HEK293 (cell line): Measurements from ENCODE around the gene EBI3.
A peak's percentile ranks its signal among the peaks of the same experiment; 100 is the strongest.

Source experiments
- CTCF ChIA-PET: fragments of 350-600 bp; formaldehyde crosslinking; extraction: SDS; loops from one replicate; lab custom pipeline; 2021; ENCODE audit warnings: antibody characterized with exemption; lab: Yijun Ruan, JAX
- POLR2A ChIA-PET: fragments of 300-600 bp; formaldehyde crosslinking; extraction: SDS; loops from one replicate; lab custom pipeline; 2020; ENCODE audit warnings: antibody characterized with exemption, inconsistent platforms; lab: Yijun Ruan, JAX
- H3K27ac ChIP-seq: fragments of 200-500 bp; sonication (Bioruptor generic); 2 replicates; pipeline ENCODE4 v1.5.1; 2014; ENCODE audit warnings: low read depth, low read length, control low read depth, inconsistent platforms; ENCODE audit errors: extremely low read depth
- H3K36me3 ChIP-seq, 2 experiments: fragments of 200-500 bp in 1 of 2; sonication (Bioruptor generic) in 1 of 2; 1 replicate in 1 of 2; 2 replicates in 1 of 2; pipeline ENCODE4 v1.5.1; 2014 to 2017; ENCODE audit warnings: inconsistent platforms in 2 of 2, low read length in 2 of 2; ENCODE audit not compliant: control insufficient read depth in 2 of 2, insufficient read depth in 1 of 2
- H3K4me1 ChIP-seq: fragments of 200-500 bp; sonication (Bioruptor generic); 2 replicates; pipeline ENCODE4 v1.5.1; 2014; ENCODE audit warnings: mild to moderate bottlenecking, low read length, inconsistent platforms; ENCODE audit not compliant: control insufficient read depth, insufficient read depth
- H3K4me3 ChIP-seq: 2 replicates; pipeline ENCODE4 v1.5.1; 2011; ENCODE audit warnings: low read depth, mild to moderate bottlenecking, control low read depth, low read length, moderate library complexity
- H3K9me3 ChIP-seq: fragments of 200-500 bp; sonication (Bioruptor generic); 2 replicates; pipeline ENCODE4 v1.5.1; 2014; ENCODE audit warnings: low read depth, low read length, inconsistent platforms; ENCODE audit not compliant: control insufficient read depth, insufficient read depth
- CTCF ChIP-seq: fragments of 450-650 bp; formaldehyde crosslinking; IDR thresholded peaks from 2 replicates; pipeline ENCODE4 v1.5.1; 2016; ENCODE audit warnings: missing biosample characterization, missing genetic modification characterization
- GLIS1 ChIP-seq: fragments of 450-650 bp; formaldehyde crosslinking; IDR thresholded peaks from 2 replicates; pipeline ENCODE4 v1.5.1; 2016; ENCODE audit warnings: missing biosample characterization, missing genetic modification characterization
- KLF16 ChIP-seq: fragments of 450-650 bp; formaldehyde crosslinking; IDR thresholded peaks from 2 replicates; pipeline ENCODE4 v1.5.1; 2017; ENCODE audit warnings: missing biosample characterization, missing genetic modification characterization
- KLF8 ChIP-seq: fragments of 450-650 bp; formaldehyde crosslinking; IDR thresholded peaks from 2 replicates; pipeline ENCODE4 v1.5.1; 2016; ENCODE audit warnings: missing biosample characterization, missing genetic modification characterization
- KLF9 ChIP-seq: fragments of 450-650 bp; formaldehyde crosslinking; IDR thresholded peaks from 2 replicates; pipeline ENCODE4 v1.5.1; 2016; ENCODE audit warnings: missing biosample characterization, missing genetic modification characterization, low read depth
- OSR2 ChIP-seq: fragments of 450-650 bp; formaldehyde crosslinking; IDR thresholded peaks from 2 replicates; pipeline ENCODE4 v1.5.1; 2016; ENCODE audit warnings: missing biosample characterization, missing genetic modification characterization
- PATZ1 ChIP-seq: fragments of 450-650 bp; formaldehyde crosslinking; IDR thresholded peaks from 2 replicates; pipeline ENCODE4 v1.5.1; 2016; ENCODE audit warnings: missing biosample characterization, missing genetic modification characterization
- PRDM1 ChIP-seq: fragments of 450-650 bp; formaldehyde crosslinking; IDR thresholded peaks from 2 replicates; pipeline ENCODE4; 2016; ENCODE audit warnings: missing biosample characterization, missing genetic modification characterization
- PRDM6 ChIP-seq: fragments of 450-650 bp; formaldehyde crosslinking; IDR thresholded peaks from 2 replicates; pipeline ENCODE4 v1.5.1; 2017; ENCODE audit warnings: missing biosample characterization, missing genetic modification characterization
- YY1 ChIP-seq: fragments of 450-650 bp; formaldehyde crosslinking; IDR thresholded peaks from 2 replicates; pipeline ENCODE4 v1.5.1; 2018; ENCODE audit warnings: missing biosample characterization, missing genetic modification characterization
- YY2 ChIP-seq: fragments of 450-650 bp; formaldehyde crosslinking; IDR thresholded peaks from 2 replicates; pipeline ENCODE4 v1.5.1; 2016; ENCODE audit warnings: missing biosample characterization, missing genetic modification characterization
- ZBTB21 ChIP-seq: fragments of 450-650 bp; formaldehyde crosslinking; IDR thresholded peaks from 2 replicates; pipeline ENCODE4 v1.5.1; 2017; ENCODE audit warnings: missing biosample characterization, missing genetic modification characterization
- ZEB2 ChIP-seq: fragments of 450-650 bp; formaldehyde crosslinking; IDR thresholded peaks from 2 replicates; pipeline ENCODE4 v1.5.1; 2016; ENCODE audit warnings: missing biosample characterization, missing genetic modification characterization
- ZFP3 ChIP-seq: fragments of 450-650 bp; formaldehyde crosslinking; IDR thresholded peaks from 2 replicates; pipeline ENCODE4 v1.5.1; 2016; ENCODE audit warnings: low read depth, missing biosample characterization, missing genetic modification characterization
- ZNF114 ChIP-seq: fragments of 450-650 bp; formaldehyde crosslinking; IDR thresholded peaks from 2 replicates; pipeline ENCODE4 v1.5.0; 2017; ENCODE audit warnings: missing biosample characterization, missing genetic modification characterization
- ZNF292 ChIP-seq: fragments of 450-650 bp; formaldehyde crosslinking; IDR thresholded peaks from 2 replicates; pipeline ENCODE4 v1.5.1; 2016; ENCODE audit warnings: low read depth, missing biosample characterization, missing genetic modification characterization, borderline replicate concordance
- ZNF48 ChIP-seq: fragments of 450-650 bp; formaldehyde crosslinking; IDR thresholded peaks from 2 replicates; pipeline ENCODE4 v1.5.1; 2016; ENCODE audit warnings: missing biosample characterization, missing genetic modification characterization
- ZNF521 ChIP-seq: fragments of 450-650 bp; formaldehyde crosslinking; IDR thresholded peaks from 2 replicates; pipeline ENCODE4 v1.5.1; 2017; ENCODE audit warnings: missing biosample characterization, mild to moderate bottlenecking, missing genetic modification characterization
- ZNF600 ChIP-seq: fragments of 450-650 bp; formaldehyde crosslinking; IDR thresholded peaks from 2 replicates; pipeline ENCODE4 v1.5.1; 2016; ENCODE audit warnings: missing biosample characterization, missing genetic modification characterization
- ZNF639 ChIP-seq: fragments of 450-650 bp; formaldehyde crosslinking; IDR thresholded peaks from 2 replicates; pipeline ENCODE4 v1.5.1; 2016; ENCODE audit warnings: missing biosample characterization, missing genetic modification characterization
- ZNF664 ChIP-seq: fragments of 450-650 bp; formaldehyde crosslinking; IDR thresholded peaks from 2 replicates; pipeline ENCODE4 v1.5.1; 2016; ENCODE audit warnings: missing biosample characterization, missing genetic modification characterization
- ZNF701 ChIP-seq: fragments of 450-650 bp; formaldehyde crosslinking; IDR thresholded peaks from 2 replicates; pipeline ENCODE4 v1.5.1; 2016; ENCODE audit warnings: missing biosample characterization, missing genetic modification characterization
- ZNF704 ChIP-seq: fragments of 450-650 bp; formaldehyde crosslinking; IDR thresholded peaks from 2 replicates; pipeline ENCODE4 v1.5.1; 2016; ENCODE audit warnings: missing biosample characterization, missing genetic modification characterization
- ZNF768 ChIP-seq: fragments of 450-650 bp; formaldehyde crosslinking; IDR thresholded peaks from 2 replicates; pipeline ENCODE4 v1.5.1; 2018; ENCODE audit warnings: missing biosample characterization, mild to moderate bottlenecking, missing genetic modification characterization
- ZNF776 ChIP-seq: fragments of 450-650 bp; formaldehyde crosslinking; IDR thresholded peaks from 2 replicates; pipeline ENCODE4 v1.5.0; 2017; ENCODE audit warnings: missing biosample characterization, missing genetic modification characterization, borderline replicate concordance

The EBI3 gene

GRCh38 chr19:4185413-4186086, 43.8 kb upstream of the EBI3 start:
- TF ChIP-seq ZFP3 (peak; percentile 97), PRDM6 (tag by site-specific recombination) (no peak)
- Histone ChIP-seq H3K9me3 (no peaks in the 10 kb centered on the region), H3K27ac (no peak overlapping the region), H3K4me3 (no peak overlapping the region), H3K36me3 (peaks cover 0 to 3% of the 10 kb centered on the region in 2 experiments; a peak in 2 of 3 replicates), H3K4me1 (no peaks in the 10 kb centered on the region)
- CTCF ChIA-PET: interaction anchor here (1.2 to 1.3 kb wide), 2 partner anchors 16 to 19 kb away, joined by 3 to 4 read pairs; no protein-coding TSS in a partner anchor
- POLR2A ChIA-PET: no interaction called here

- ChIA-PET CTCF (interaction anchor here (0.6 to 1.3 kb wide), 9 partner anchors 16 to 265 kb away, joined by 3 to 6 read pairs (median 4); no protein-coding TSS in a partner anchor), POLR2A (interaction anchor here (0.7 kb wide), 1 partner anchor 180 kb away, joined by 3 read pairs; no protein-coding TSS in a partner anchor)
- Histone ChIP-seq H3K36me3 (no peaks in the 10 kb centered on the region), H3K4me1 (no peaks in the 10 kb centered on the region), H3K9me3 (no peaks in the 10 kb centered on the region), H3K4me3 (no peak overlapping the region), H3K27ac (no peak overlapping the region)
- TF ChIP-seq ZNF776 (no peak), ZNF521 (tag by site-specific recombination) (no peak), ZNF768 (tag by site-specific recombination) (peak; percentile 87; the same call in 1 of the 2 replicates), PATZ1 (tag by site-specific recombination) (peak; percentile 45; the same call in 1 of the 2 replicates), YY1 (tag by site-specific recombination) (no peak), ZBTB21 (tag by site-specific recombination) (no peak), ZNF600 (tag by site-specific recombination) (peak; percentile 58; the same call in 1 of the 2 replicates), OSR2 (no peak), GLIS1 (tag by site-specific recombination) (peak; percentile 86), KLF9 (peak; percentile 35; the same call in 1 of the 2 replicates), ZNF48 (no peak), ZNF114 (tag by site-specific recombination) (no peak), CTCF (tag by site-specific recombination) (peak; percentile 90), ZNF704 (no peak), KLF16 (tag by site-specific recombination) (peak; percentile 56), ZNF639 (tag by site-specific recombination) (peak; percentile 53; the same call in 1 of the 2 replicates), KLF8 (tag by site-specific recombination) (peak; percentile 51; the same call in 1 of the 2 replicates), PRDM1 (tag by site-specific recombination) (no peak), ZNF701 (no peak), YY2 (no peak), ZNF292 (tag by site-specific recombination) (no peak), ZNF664 (peak; percentile 65; the same call in 1 of the 2 replicates), ZEB2 (tag by site-specific recombination) (peak; percentile 61; the same call in 1 of the 2 replicates)
These were observed 43.0 kb upstream of the EBI3 start for GRCh38 chr19:4186087-4186993.
